DOHH2 (cell line): ENCODE data around the gene SPP2.

ENCODE experiments used
- H3F3A ChIP-seq: fragments of 200-600 bp; sonication (generic), shearing (Covaris generic); 2 replicates; pipeline ENCODE4 v1.6.0; 2016; ENCODE audit warnings: antibody characterized with exemption, mild to moderate bottlenecking; ENCODE audit not compliant: control insufficient read depth, insufficient read depth
- H3K27ac ChIP-seq: fragments of 200-600 bp; sonication (generic); 2 replicates; pipeline ENCODE4 v1.5.1; 2014; ENCODE audit warnings: low read depth, mild to moderate bottlenecking, low read length, moderate library complexity
- H3K27me3 ChIP-seq: fragments of 200-600 bp; sonication (generic); 2 replicates; pipeline ENCODE4 v1.6.1; 2014; ENCODE audit warnings: mild to moderate bottlenecking, low read length, mixed read lengths; ENCODE audit not compliant: control insufficient read depth
- H3K36me3 ChIP-seq: fragments of 200-600 bp; sonication (generic); 2 replicates; pipeline ENCODE4 v1.6.1; 2014; ENCODE audit warnings: mild to moderate bottlenecking, low read length, moderate library complexity, mixed read lengths; ENCODE audit not compliant: control insufficient read depth
- H3K4me1 ChIP-seq: fragments of 200-600 bp; sonication (generic); 2 replicates; pipeline ENCODE4 v1.6.1; 2014; ENCODE audit warnings: mild to moderate bottlenecking, low read length, mixed read lengths; ENCODE audit not compliant: control insufficient read depth
- H3K4me2 ChIP-seq: fragments of 200-600 bp; sonication (generic); 2 replicates; pipeline ENCODE4 v1.6.0; 2014; ENCODE audit warnings: mild to moderate bottlenecking, low read length, moderate library complexity
- H3K4me3 ChIP-seq: fragments of 200-600 bp; sonication (generic); 2 replicates; pipeline ENCODE4 v1.5.1; 2014; ENCODE audit warnings: mild to moderate bottlenecking, low read length, mixed read lengths
- H3K79me2 ChIP-seq: fragments of 200-600 bp; sonication (generic); 2 replicates; pipeline ENCODE4 v1.6.1; 2014; ENCODE audit warnings: mild to moderate bottlenecking, low read length, mixed read lengths; ENCODE audit not compliant: control insufficient read depth
- H3K9me2 ChIP-seq: fragments of 200-600 bp; sonication (generic); replicated peaks from 2 replicates; pipeline ENCODE4 v1.6.1; 2014; ENCODE audit warnings: mild to moderate bottlenecking, low read length, mixed read lengths; ENCODE audit not compliant: control insufficient read depth
- H3K9me3 ChIP-seq: fragments of 200-600 bp; sonication (generic); 2 replicates; pipeline ENCODE4 v1.6.1; 2014; ENCODE audit warnings: antibody characterized with exemption, low read length, mixed read lengths; ENCODE audit not compliant: control insufficient read depth, insufficient read depth
- H4K20me1 ChIP-seq: fragments of 200-600 bp; sonication (generic); 2 replicates; pipeline ENCODE4 v1.6.0; 2014; ENCODE audit warnings: low read depth, mild to moderate bottlenecking, antibody characterized with exemption, low read length, moderate library complexity; ENCODE audit not compliant: control insufficient read depth, insufficient read depth
- EZH2phosphoT487 ChIP-seq: fragments of 200-600 bp; sonication (generic); IDR thresholded peaks from 2 replicates; pipeline ENCODE4 v1.6.1; 2017; ENCODE audit warnings: borderline replicate concordance, mild to moderate bottlenecking, antibody characterized with exemption, low read length, moderate library complexity, mixed read lengths
- TF ChIP-seq, protein P1 (sequence below): fragments of 200-600 bp; sonication (generic); IDR thresholded peaks from one replicate; pipeline ENCODE4 v1.5.1; 2014; ENCODE audit warnings: antibody characterized with exemption, mild to moderate bottlenecking, low read depth, low read length; ENCODE audit not compliant: poor library complexity, severe bottlenecking

The SPP2 gene

DNA sequence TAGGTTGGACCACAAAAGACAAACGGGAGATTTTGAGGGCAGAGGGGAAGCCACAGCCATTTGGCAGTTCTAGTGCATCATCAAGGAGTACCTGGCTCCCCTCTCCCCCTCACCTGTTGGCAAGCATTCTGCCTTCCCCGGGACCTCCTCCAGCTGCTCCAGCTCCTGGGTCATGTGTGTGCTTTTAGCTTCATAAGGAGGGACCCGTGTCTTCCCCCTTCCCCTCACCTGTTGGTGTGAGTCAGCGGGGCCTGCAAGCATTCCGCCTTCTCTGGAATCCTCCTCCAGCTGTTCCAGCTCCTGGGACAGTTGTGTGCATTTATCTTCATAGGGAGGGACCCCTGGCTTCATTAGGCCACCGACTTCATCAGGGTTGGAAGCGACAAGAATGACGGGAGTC, 58.8 kb downstream of the SPP2 start:
- no peaks in the 10 kb centered on the region for H3K36me3 ChIP-seq
- H3K27me3 ChIP-seq, result peaks cover 3% of the 10 kb centered on the region; the same call in 1 of the 2 replicates
- H3K4me1 ChIP-seq, result no peaks in the 10 kb centered on the region
- H3F3A ChIP-seq, result no peaks in the 10 kb centered on the region
- H3K9me3 ChIP-seq, result no peaks in the 10 kb centered on the region
- H3K79me2 ChIP-seq, result no peaks in the 10 kb centered on the region
- H3K27ac ChIP-seq, result no peak overlapping the region
- H3K9me2 ChIP-seq, result no peaks in the 10 kb centered on the region
- no peak overlapping the region for H3K4me3 ChIP-seq
- no peak for TF ChIP-seq EZH2phosphoT487
- TF ChIP-seq, protein P1, sequence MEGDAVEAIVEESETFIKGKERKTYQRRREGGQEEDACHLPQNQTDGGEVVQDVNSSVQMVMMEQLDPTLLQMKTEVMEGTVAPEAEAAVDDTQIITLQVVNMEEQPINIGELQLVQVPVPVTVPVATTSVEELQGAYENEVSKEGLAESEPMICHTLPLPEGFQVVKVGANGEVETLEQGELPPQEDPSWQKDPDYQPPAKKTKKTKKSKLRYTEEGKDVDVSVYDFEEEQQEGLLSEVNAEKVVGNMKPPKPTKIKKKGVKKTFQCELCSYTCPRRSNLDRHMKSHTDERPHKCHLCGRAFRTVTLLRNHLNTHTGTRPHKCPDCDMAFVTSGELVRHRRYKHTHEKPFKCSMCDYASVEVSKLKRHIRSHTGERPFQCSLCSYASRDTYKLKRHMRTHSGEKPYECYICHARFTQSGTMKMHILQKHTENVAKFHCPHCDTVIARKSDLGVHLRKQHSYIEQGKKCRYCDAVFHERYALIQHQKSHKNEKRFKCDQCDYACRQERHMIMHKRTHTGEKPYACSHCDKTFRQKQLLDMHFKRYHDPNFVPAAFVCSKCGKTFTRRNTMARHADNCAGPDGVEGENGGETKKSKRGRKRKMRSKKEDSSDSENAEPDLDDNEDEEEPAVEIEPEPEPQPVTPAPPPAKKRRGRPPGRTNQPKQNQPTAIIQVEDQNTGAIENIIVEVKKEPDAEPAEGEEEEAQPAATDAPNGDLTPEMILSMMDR, result no peak
- H4K20me1 ChIP-seq, result no peaks in the 10 kb centered on the region
- H3K4me2 ChIP-seq, result no peak overlapping the region

DNA sequence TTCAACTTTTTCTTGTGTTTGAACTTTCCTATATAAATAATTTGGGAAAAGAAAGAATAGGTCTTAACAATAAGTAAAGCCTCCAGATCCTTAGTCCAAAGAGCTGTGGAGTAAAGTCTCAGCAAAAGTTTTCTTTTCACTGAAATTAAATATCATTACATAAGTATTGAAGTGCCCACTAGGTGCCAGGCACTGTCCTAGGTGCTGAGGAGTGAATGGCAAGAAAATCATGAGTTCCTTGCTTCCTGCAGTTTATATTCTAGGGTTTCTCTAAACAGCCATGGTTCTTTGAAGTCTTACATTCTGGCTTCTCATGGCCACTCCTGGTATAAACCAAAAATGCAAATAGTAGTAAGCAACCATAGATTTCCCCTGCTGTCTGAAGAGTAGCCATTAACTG, 59.7 kb downstream of the SPP2 start:
- Histone ChIP-seq H3K36me3 (no peaks in the 10 kb centered on the region), H3K79me2 (no peaks in the 10 kb centered on the region), H3K4me2 (no peak overlapping the region), H4K20me1 (no peaks in the 10 kb centered on the region), H3K27me3 (peaks cover 3% of the 10 kb centered on the region; the same call in 1 of the 2 replicates), H3K9me2 (no peaks in the 10 kb centered on the region), H3K4me3 (no peak overlapping the region), H3F3A (no peaks in the 10 kb centered on the region), H3K9me3 (no peaks in the 10 kb centered on the region), H3K4me1 (no peaks in the 10 kb centered on the region), H3K27ac (no peak overlapping the region)
- TF ChIP-seq, protein P1, result no peak
- TF ChIP-seq EZH2phosphoT487, result no peak

DNA sequence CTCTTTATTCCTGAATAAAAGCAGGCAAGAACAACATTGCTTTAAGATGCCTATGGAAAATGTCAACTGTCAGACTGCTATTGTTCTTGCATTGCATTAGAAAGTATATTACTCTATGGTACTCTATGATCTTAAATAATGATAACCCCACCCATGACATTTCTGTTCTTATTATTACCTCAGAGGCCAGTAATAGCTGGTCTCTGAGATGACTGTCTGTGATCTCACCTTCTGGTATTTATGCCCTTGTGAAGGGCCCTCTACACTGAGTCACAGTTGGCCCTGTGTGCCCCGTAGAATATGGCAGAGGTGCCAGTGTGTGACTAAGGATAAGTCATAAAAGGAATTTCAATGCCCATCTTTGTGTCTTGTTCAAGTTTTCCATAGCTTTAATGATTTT, 61.0 kb downstream of the SPP2 start:
- H3K36me3 ChIP-seq, result no peaks in the 10 kb centered on the region
- TF ChIP-seq EZH2phosphoT487, result no peak
- H3K4me1 ChIP-seq, result no peaks in the 10 kb centered on the region
- H4K20me1 ChIP-seq, result no peaks in the 10 kb centered on the region
- no peaks in the 10 kb centered on the region for H3K9me3 ChIP-seq
- H3F3A ChIP-seq, result no peaks in the 10 kb centered on the region
- no peak overlapping the region for H3K27ac ChIP-seq
- H3K9me2 ChIP-seq, result no peaks in the 10 kb centered on the region
- H3K79me2 ChIP-seq, result no peaks in the 10 kb centered on the region
- H3K4me3 ChIP-seq, result no peak overlapping the region
- H3K27me3 ChIP-seq, result peaks cover 3% of the 10 kb centered on the region; the same call in 1 of the 2 replicates
- no peak overlapping the region for H3K4me2 ChIP-seq

DNA sequence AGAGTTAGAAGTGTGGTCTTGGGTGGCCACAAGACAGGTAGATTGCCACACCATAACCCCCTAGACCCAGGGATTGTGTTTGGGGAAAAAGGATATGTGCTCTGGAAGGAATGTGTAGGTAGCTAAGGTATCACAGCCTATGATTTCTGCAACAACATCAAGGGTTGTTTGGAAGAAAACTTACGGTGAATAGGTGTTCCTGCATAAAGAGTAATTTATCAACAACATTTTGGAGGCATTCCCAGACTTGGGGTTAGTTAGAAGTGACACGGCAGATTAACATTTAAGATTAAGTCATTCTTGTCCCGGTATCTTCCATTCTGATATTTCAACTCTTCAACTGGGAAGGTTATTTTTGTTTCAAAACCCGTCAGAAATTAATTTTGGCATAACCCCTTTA, 65.5 kb downstream of the SPP2 start:
- no peaks in the 10 kb centered on the region for H4K20me1 ChIP-seq
- H3K9me2 ChIP-seq, result no peaks in the 10 kb centered on the region
- H3K4me1 ChIP-seq, result no peaks in the 10 kb centered on the region
- no peak overlapping the region for H3K27ac ChIP-seq
- TF ChIP-seq, protein P1, result no peak
- TF ChIP-seq EZH2phosphoT487, result no peak
- peaks cover 3% of the 10 kb centered on the region; the same call in 1 of the 2 replicates for H3K27me3 ChIP-seq
- no peaks in the 10 kb centered on the region for H3K9me3 ChIP-seq
- no peaks in the 10 kb centered on the region for H3K79me2 ChIP-seq
- H3K4me2 ChIP-seq, result no peak overlapping the region
- no peaks in the 10 kb centered on the region for H3K36me3 ChIP-seq
- H3K4me3 ChIP-seq, result no peak overlapping the region
- H3F3A ChIP-seq, result no peaks in the 10 kb centered on the region
